Sigmoid colon (tissue), 4 donors: ENCODE data around the gene C17orf113.

Source experiments
- POLR2A ChIP-seq, 2 donors: fragments of 450-650 bp; IDR thresholded peaks; one replicate each; pipeline ENCODE4 v1.6.1; 2016; ENCODE audit warnings: antibody characterized with exemption in 2 of 2, mild to moderate bottlenecking in 2 of 2, moderate library complexity in 2 of 2
- POLR2AphosphoS5 ChIP-seq, 4 donors: sonication (generic); formaldehyde crosslinking; IDR thresholded peaks; one replicate each; pipeline ENCODE4 v1.6.1; 2017; ENCODE audit warnings: antibody characterized with exemption in 4 of 4
- TF ChIP-seq, protein P1 (sequence below), 4 experiments: fragments of 450-650 bp in 3 of 4; fragments of 200-600 bp in 1 of 4; IDR thresholded peaks; one replicate each; pipeline ENCODE4 v1.5.1; 2016 to 2019; ENCODE audit warnings: antibody characterized with exemption in 4 of 4, mild to moderate bottlenecking in 3 of 4, moderate library complexity in 2 of 4

DNA sequence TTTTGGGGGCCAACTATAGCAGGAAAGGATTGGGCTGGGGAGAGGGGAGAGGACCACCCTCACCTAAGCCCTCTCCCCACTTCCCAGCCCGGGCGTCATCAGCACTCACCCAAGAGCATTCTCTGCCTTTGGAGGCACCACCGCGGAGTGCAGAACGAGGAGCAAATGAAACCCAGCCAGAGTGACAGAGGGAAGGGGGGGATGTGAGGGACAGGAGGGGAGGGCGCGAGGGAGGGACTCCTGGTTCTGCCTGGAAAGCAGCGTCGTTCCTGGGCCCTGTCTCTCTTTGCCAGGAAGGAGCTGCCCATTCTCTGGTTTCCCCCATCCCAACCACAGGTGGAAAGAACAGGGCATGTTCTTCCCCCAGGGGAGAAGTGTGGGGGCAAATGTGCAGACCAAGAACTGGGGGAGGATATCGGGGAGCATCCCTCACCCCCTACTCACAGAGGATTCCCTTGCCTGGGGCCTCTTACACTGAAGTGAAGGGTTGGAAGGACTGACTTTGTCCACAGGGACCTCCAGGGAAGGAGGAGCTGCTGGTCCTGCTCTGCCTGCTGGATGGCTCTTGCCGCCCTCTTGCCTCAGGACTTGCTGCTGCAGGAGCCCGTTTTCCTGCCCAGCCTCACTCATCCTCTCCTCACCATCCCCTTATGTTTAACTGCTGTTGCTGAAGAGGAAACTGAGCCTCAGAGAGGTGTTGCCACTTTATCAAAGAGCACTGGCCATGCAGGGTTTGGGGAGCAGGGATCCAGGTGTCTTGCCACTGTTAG lies 3.5 kb upstream of the C17orf113 start:
- TF ChIP-seq, protein P1, sequence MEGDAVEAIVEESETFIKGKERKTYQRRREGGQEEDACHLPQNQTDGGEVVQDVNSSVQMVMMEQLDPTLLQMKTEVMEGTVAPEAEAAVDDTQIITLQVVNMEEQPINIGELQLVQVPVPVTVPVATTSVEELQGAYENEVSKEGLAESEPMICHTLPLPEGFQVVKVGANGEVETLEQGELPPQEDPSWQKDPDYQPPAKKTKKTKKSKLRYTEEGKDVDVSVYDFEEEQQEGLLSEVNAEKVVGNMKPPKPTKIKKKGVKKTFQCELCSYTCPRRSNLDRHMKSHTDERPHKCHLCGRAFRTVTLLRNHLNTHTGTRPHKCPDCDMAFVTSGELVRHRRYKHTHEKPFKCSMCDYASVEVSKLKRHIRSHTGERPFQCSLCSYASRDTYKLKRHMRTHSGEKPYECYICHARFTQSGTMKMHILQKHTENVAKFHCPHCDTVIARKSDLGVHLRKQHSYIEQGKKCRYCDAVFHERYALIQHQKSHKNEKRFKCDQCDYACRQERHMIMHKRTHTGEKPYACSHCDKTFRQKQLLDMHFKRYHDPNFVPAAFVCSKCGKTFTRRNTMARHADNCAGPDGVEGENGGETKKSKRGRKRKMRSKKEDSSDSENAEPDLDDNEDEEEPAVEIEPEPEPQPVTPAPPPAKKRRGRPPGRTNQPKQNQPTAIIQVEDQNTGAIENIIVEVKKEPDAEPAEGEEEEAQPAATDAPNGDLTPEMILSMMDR (IDR thresholded peaks at IDR 0.05), result no peak
- no peak for TF ChIP-seq POLR2A (IDR thresholded peaks at IDR 0.05)
- TF ChIP-seq POLR2AphosphoS5 (IDR thresholded peaks at IDR 0.05), result no peak
